Ishikawa (cell line): ENCODE data around the gene ZXDC.

ENCODE experiments used
- CEBPB ChIP-seq: IDR thresholded peaks from 2 replicates; pipeline ENCODE4 v1.6.1; 2012
- CREB1 ChIP-seq: IDR thresholded peaks from 2 replicates; pipeline ENCODE4 v1.6.1; 2012; ENCODE audit warnings: low read depth
- EGR1 ChIP-seq: IDR thresholded peaks from 2 replicates; pipeline ENCODE4 v1.6.1; 2012
- FOXM1 ChIP-seq: IDR thresholded peaks from 2 replicates; pipeline ENCODE4 v1.6.1; 2012; ENCODE audit warnings: low read depth, borderline replicate concordance
- MAX ChIP-seq: IDR thresholded peaks from 2 replicates; pipeline ENCODE4 v1.6.1; 2012
- NFIC ChIP-seq: IDR thresholded peaks from 2 replicates; pipeline ENCODE4 v1.6.1; 2012
- RAD21 ChIP-seq: IDR thresholded peaks from 2 replicates; pipeline ENCODE4 v1.6.1; 2012; ENCODE audit warnings: low read depth
- REST ChIP-seq: IDR thresholded peaks from 2 replicates; pipeline ENCODE4 v1.6.1; 2012; ENCODE audit warnings: low read depth, mild to moderate bottlenecking
- TAF1 ChIP-seq: IDR thresholded peaks from 2 replicates; pipeline ENCODE4 v1.6.1; 2012; ENCODE audit warnings: low read depth, mild to moderate bottlenecking
- TCF12 ChIP-seq: IDR thresholded peaks from 2 replicates; pipeline ENCODE4 v1.6.1; 2012; ENCODE audit warnings: low read depth
- TEAD4 ChIP-seq: IDR thresholded peaks from 2 replicates; pipeline ENCODE4 v1.6.1; 2012
- YY1 ChIP-seq: IDR thresholded peaks from 2 replicates; pipeline ENCODE4 v1.6.1; 2012; ENCODE audit warnings: low read depth

- TF ChIP-seq FOXM1 (no peak), TAF1 (no peak), YY1 (no peak), MAX (no peak), EGR1 (no peak), REST (no peak), RAD21 (no peak), CREB1 (no peak), NFIC (no peak), CEBPB (no peak), TCF12 (no peak), TEAD4 (no peak)
Measured at GRCh38 chr3:126408099-126408498, 67.6 kb downstream of the ZXDC start.
